HepG2 (cell line): Measurements from ENCODE around the gene SYTL2. TPM values are rescaled to one million over a fixed set of nuclear protein-coding genes. Genes with fewer than 3 reads are reported as not detected.

Experiments
- EEA1 ChIP-seq: sonication (generic); formaldehyde crosslinking; IDR thresholded peaks from 2 replicates; pipeline ENCODE4 v1.5.1; 2020; ENCODE audit warnings: mild to moderate bottlenecking, missing genetic modification reagents, borderline replicate concordance
- GTF2F1 ChIP-seq: fragments of 150-350 bp; IDR thresholded peaks from 2 replicates; pipeline ENCODE4 v1.6.1; 2014; ENCODE audit warnings: low read length
- HMGA1 ChIP-seq: sonication (generic); formaldehyde crosslinking; conservative IDR thresholded peaks from 2 replicates; pipeline ENCODE4 v1.4.0; 2020; ENCODE audit warnings: missing genetic modification reagents
- HNF4G ChIP-seq, 2 experiments: sonication (generic) in 1 of 2; formaldehyde crosslinking in 1 of 2; IDR thresholded peaks; 2 replicates each; pipeline versions ENCODE4 v1.4.0 to v1.6.1; 2011 to 2020; ENCODE audit warnings: borderline replicate concordance in 2 of 2, low read depth in 2 of 2, mild to moderate bottlenecking in 2 of 2, low read length in 1 of 2, missing genetic modification reagents in 1 of 2, moderate library complexity in 1 of 2
- IRX3 ChIP-seq: sonication (generic); formaldehyde crosslinking; IDR thresholded peaks from 2 replicates; pipeline ENCODE4 v1.8.1; 2023; ENCODE audit warnings: mild to moderate bottlenecking, low read depth, missing genetic modification reagents, borderline replicate concordance
- PPARG ChIP-seq: conservative IDR thresholded peaks from 2 replicates; pipeline ENCODE4 v1.6.1; 2016; ENCODE audit warnings: missing biosample characterization, missing genetic modification reagents
- SAFB2 ChIP-seq: sonication (generic); formaldehyde crosslinking; IDR thresholded peaks from 2 replicates; pipeline ENCODE4 v1.5.1; 2020; ENCODE audit warnings: missing genetic modification reagents, low read depth, mild to moderate bottlenecking, borderline replicate concordance
- SP140L ChIP-seq: sonication (generic); formaldehyde crosslinking; IDR thresholded peaks from 2 replicates; pipeline ENCODE4 v1.4.0; 2020; ENCODE audit warnings: missing genetic modification reagents, borderline replicate concordance
- YY1 ChIP-seq: IDR thresholded peaks from 2 replicates; pipeline ENCODE4 v1.6.1; 2011; ENCODE audit warnings: low read length, low read depth, moderate library complexity, mild to moderate bottlenecking; ENCODE audit not compliant: insufficient read depth, insufficient replicate concordance
- ZNF138 ChIP-seq: sonication (generic); formaldehyde crosslinking; IDR thresholded peaks from 2 replicates; pipeline ENCODE4 v1.5.0; 2020; ENCODE audit warnings: mild to moderate bottlenecking, low read depth, missing genetic modification reagents
- ZNF264 ChIP-seq: sonication (generic); formaldehyde crosslinking; IDR thresholded peaks from 2 replicates; pipeline ENCODE4 v1.4.0; 2020; ENCODE audit warnings: missing genetic modification reagents
- ZNF891 ChIP-seq: sonication (generic); formaldehyde crosslinking; IDR thresholded peaks from 2 replicates; pipeline ENCODE4 v1.5.0; 2020; ENCODE audit warnings: mild to moderate bottlenecking, missing genetic modification reagents
- polyA plus RNA-seq, 8 experiments: library from polyadenylated mRNA; depleted of rRNA in 3 of 8; stranded (reverse) in 7 of 8; unstranded in 1 of 8; fragments of >200 nt; fragmentation: Illumina TruSeq in 4 of 8; extraction: Trizol in 4 of 8; gene quantifications; 2 replicates each; pipeline versions ENCODE4 v1.2.1 to v1.2.3, GENCODE V29; 2011 to 2016; ENCODE audit warnings: low read depth in 4 of 8, missing spikeins in 1 of 8, mixed read lengths in 1 of 8; ENCODE audit not compliant: insufficient read depth in 1 of 8
- total RNA-seq, 5 experiments: library from RNA; depleted of rRNA; stranded (reverse); fragments of >200 nt; fragmentation: Illumina TruSeq; extraction: Trizol; gene quantifications; 2 replicates each; pipeline ENCODE4 v1.2.3, GENCODE V29; 2016; ENCODE audit warnings: low read depth in 1 of 5
- TF ChIP-seq, protein P1 (sequence below): sonication (generic); formaldehyde crosslinking; IDR thresholded peaks from 2 replicates; pipeline ENCODE4 v1.4.0; 2020; ENCODE audit warnings: missing genetic modification reagents
- TF ChIP-seq, protein P2 (sequence below): sonication (generic); formaldehyde crosslinking; IDR thresholded peaks from 2 replicates; pipeline ENCODE4 v1.5.0; 2020; ENCODE audit warnings: missing genetic modification reagents
- TF ChIP-seq, protein P3 (sequence below): sonication (generic); formaldehyde crosslinking; IDR thresholded peaks from 2 replicates; pipeline ENCODE4 v1.5.1; 2020; ENCODE audit warnings: mild to moderate bottlenecking, missing genetic modification reagents, borderline replicate concordance
- TF ChIP-seq, protein P4 (sequence below): sonication (generic); formaldehyde crosslinking; IDR thresholded peaks from 2 replicates; pipeline ENCODE4 v1.5.1; 2020; ENCODE audit warnings: missing genetic modification reagents, mild to moderate bottlenecking, borderline replicate concordance

The SYTL2 gene
- total and polyA plus RNA-seq, 2 of the 13 experiments (the other 11 are each of a cell fraction or from before 2014, with no cell fraction given): 0.77 to 0.90 TPM

DNA sequence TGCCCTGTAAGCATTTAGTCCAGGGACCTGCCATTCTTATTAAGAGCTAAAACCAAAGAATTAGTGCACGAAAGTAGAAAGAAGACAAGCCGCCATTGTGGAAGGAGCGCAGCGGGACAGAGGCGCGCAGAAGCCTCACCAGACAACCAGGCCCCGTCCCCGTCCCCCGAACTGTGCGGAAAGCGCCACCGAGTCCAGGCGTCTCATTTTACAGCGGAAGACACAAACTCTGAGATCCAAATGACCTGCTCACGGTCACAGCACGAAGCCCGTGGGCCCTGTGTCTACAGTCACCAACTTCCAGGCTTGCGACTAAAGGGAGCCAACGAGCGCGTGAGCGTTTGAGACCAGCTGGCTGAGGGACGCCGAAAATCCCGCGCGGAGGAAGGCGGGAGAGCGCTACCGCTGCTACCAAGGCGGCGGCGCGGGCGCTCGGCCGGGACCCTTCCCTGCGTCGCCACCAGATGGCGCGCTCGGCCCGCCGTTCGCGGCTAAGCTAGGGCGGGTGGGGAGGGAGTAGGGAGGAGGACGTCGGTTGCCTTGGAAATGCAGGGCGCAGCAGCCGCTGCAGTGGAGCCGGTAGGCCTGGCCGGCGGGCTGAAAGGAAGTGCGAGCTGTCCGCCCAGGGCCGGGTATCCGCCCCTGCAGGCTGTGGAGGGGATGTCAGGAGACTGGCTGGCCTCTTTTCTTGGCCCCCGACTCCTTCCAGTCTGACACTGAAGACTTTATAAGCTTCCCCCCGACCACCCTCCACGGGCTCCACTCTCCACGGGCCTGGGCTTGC, 43.8 kb upstream of the SYTL2 start (continued):
- TF ChIP-seq HNF4G (IDR thresholded peaks at IDR 0.05; ENCODE audit: borderline replicate concordance, low read depth, low read length): no peak
- TF ChIP-seq HNF4G (CRISPR knock-in tag; IDR thresholded peaks at IDR 0.05; ENCODE audit: borderline replicate concordance, low read depth): no peak; the same call in 1 of the 2 replicates
- TF ChIP-seq GTF2F1: no peak
- TF ChIP-seq, protein P1, sequence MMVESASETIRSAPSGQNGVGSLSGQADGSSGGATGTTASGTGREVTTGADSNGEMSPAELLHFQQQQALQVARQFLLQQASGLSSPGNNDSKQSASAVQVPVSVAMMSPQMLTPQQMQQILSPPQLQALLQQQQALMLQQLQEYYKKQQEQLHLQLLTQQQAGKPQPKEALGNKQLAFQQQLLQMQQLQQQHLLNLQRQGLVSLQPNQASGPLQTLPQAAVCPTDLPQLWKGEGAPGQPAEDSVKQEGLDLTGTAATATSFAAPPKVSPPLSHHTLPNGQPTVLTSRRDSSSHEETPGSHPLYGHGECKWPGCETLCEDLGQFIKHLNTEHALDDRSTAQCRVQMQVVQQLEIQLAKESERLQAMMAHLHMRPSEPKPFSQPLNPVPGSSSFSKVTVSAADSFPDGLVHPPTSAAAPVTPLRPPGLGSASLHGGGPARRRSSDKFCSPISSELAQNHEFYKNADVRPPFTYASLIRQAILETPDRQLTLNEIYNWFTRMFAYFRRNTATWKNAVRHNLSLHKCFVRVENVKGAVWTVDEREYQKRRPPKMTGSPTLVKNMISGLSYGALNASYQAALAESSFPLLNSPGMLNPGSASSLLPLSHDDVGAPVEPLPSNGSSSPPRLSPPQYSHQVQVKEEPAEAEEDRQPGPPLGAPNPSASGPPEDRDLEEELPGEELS: no peak
- TF ChIP-seq, protein P2, sequence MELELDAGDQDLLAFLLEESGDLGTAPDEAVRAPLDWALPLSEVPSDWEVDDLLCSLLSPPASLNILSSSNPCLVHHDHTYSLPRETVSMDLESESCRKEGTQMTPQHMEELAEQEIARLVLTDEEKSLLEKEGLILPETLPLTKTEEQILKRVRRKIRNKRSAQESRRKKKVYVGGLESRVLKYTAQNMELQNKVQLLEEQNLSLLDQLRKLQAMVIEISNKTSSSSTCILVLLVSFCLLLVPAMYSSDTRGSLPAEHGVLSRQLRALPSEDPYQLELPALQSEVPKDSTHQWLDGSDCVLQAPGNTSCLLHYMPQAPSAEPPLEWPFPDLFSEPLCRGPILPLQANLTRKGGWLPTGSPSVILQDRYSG (CRISPR knock-in tag): peak; percentile 67; the same call in 1 of the 2 replicates
- no peak for TF ChIP-seq HMGA1 (CRISPR knock-in tag)
- TF ChIP-seq SP140L: peak; percentile 68; the same call in 1 of the 2 replicates
- TF ChIP-seq, protein P3, sequence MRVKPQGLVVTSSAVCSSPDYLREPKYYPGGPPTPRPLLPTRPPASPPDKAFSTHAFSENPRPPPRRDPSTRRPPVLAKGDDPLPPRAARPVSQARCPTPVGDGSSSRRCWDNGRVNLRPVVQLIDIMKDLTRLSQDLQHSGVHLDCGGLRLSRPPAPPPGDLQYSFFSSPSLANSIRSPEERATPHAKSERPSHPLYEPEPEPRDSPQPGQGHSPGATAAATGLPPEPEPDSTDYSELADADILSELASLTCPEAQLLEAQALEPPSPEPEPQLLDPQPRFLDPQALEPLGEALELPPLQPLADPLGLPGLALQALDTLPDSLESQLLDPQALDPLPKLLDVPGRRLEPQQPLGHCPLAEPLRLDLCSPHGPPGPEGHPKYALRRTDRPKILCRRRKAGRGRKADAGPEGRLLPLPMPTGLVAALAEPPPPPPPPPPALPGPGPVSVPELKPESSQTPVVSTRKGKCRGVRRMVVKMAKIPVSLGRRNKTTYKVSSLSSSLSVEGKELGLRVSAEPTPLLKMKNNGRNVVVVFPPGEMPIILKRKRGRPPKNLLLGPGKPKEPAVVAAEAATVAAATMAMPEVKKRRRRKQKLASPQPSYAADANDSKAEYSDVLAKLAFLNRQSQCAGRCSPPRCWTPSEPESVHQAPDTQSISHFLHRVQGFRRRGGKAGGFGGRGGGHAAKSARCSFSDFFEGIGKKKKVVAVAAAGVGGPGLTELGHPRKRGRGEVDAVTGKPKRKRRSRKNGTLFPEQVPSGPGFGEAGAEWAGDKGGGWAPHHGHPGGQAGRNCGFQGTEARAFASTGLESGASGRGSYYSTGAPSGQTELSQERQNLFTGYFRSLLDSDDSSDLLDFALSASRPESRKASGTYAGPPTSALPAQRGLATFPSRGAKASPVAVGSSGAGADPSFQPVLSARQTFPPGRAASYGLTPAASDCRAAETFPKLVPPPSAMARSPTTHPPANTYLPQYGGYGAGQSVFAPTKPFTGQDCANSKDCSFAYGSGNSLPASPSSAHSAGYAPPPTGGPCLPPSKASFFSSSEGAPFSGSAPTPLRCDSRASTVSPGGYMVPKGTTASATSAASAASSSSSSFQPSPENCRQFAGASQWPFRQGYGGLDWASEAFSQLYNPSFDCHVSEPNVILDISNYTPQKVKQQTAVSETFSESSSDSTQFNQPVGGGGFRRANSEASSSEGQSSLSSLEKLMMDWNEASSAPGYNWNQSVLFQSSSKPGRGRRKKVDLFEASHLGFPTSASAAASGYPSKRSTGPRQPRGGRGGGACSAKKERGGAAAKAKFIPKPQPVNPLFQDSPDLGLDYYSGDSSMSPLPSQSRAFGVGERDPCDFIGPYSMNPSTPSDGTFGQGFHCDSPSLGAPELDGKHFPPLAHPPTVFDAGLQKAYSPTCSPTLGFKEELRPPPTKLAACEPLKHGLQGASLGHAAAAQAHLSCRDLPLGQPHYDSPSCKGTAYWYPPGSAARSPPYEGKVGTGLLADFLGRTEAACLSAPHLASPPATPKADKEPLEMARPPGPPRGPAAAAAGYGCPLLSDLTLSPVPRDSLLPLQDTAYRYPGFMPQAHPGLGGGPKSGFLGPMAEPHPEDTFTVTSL (CRISPR knock-in tag): peak; percentile 60; the same call in 1 of the 2 replicates
- peak; percentile 73 for TF ChIP-seq YY1
- peak; percentile 87 for TF ChIP-seq SAFB2 (CRISPR knock-in tag)
- peak; percentile 89; the same call in 1 of the 2 replicates for TF ChIP-seq EEA1 (CRISPR knock-in tag)
- no peak for TF ChIP-seq ZNF138 (CRISPR knock-in tag)
- TF ChIP-seq, protein P4, sequence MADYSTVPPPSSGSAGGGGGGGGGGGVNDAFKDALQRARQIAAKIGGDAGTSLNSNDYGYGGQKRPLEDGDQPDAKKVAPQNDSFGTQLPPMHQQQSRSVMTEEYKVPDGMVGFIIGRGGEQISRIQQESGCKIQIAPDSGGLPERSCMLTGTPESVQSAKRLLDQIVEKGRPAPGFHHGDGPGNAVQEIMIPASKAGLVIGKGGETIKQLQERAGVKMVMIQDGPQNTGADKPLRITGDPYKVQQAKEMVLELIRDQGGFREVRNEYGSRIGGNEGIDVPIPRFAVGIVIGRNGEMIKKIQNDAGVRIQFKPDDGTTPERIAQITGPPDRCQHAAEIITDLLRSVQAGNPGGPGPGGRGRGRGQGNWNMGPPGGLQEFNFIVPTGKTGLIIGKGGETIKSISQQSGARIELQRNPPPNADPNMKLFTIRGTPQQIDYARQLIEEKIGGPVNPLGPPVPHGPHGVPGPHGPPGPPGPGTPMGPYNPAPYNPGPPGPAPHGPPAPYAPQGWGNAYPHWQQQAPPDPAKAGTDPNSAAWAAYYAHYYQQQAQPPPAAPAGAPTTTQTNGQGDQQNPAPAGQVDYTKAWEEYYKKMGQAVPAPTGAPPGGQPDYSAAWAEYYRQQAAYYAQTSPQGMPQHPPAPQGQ (CRISPR knock-in tag): no peak
- peak; percentile 81; the same call in 1 of the 2 replicates for TF ChIP-seq IRX3 (CRISPR knock-in tag)
- peak; percentile 48; the same call in 1 of the 2 replicates for TF ChIP-seq ZNF264 (CRISPR knock-in tag)
- TF ChIP-seq ZNF891: peak; percentile 96
- peak; percentile 61; the same call in 1 of the 2 replicates for TF ChIP-seq PPARG
